Measurements from ENCODE around the gene CCNF. TPM values are rescaled to one million over a fixed set of nuclear protein-coding genes. Genes with fewer than 3 reads are reported as not detected.

CCNF gene
- total and polyA plus RNA-seq, 10 of the 15 experiments (the other 5 are each of a cell fraction or from before 2014, with no cell fraction given): 4.0 to 63.2 (median 27.5) TPM

GRCh38 chr16:2451851-2452320 is 22.6 kb downstream of the CCNF start:
- SMC1A ChIA-PET (ENCODE audit: uncharacterized antibody, unreplicated experiment): no interaction called here

More at GRCh38 chr16:2451851-2452320, 22.6 kb downstream of the CCNF start:
- Histone ChIP-seq H3K27me3 (replicated peaks in 1 of 2; ENCODE audit: control insufficient read depth in 2 of 2, insufficient read depth in 2 of 2, low read length in 1 of 2) (no peaks in the 10 kb centered on the region), H3K27ac (ENCODE audit: control insufficient read depth, insufficient read depth) (no peak overlapping the region), H3K4me2 (ENCODE audit: control insufficient read depth, insufficient read depth) (no peak overlapping the region), H3K9me3 (replicated peaks; ENCODE audit: control insufficient read depth, insufficient read depth, low read length) (no peaks in the 10 kb centered on the region), H4K20me1 (ENCODE audit: control insufficient read depth, insufficient read depth) (no peaks in the 10 kb centered on the region), H3K4me3 (no peak overlapping the region), H2AFZ (ENCODE audit: control insufficient read depth, low read depth, low read length) (no peak overlapping the region), H3K9ac (ENCODE audit: control insufficient read depth, insufficient read depth, low read length) (no peak overlapping the region), H3K4me1 (ENCODE audit: control insufficient read depth, insufficient read depth, low read length) (no peaks in the 10 kb centered on the region), H3K79me2 (ENCODE audit: control insufficient read depth, insufficient read depth, low read length) (no peaks in the 10 kb centered on the region), H3K36me3 (ENCODE audit: control insufficient read depth in 2 of 2, insufficient read depth in 2 of 2, low read length in 1 of 2) (peaks cover 25 to 62% of the 10 kb centered on the region in 2 experiments)
- no peak for TF ChIP-seq PAX8 (IDR thresholded peaks at IDR 0.05)
- no peak for TF ChIP-seq SREBF1 (IDR thresholded peaks at IDR 0.05; ENCODE audit: low read length)
- TF ChIP-seq MAX (IDR thresholded peaks at IDR 0.05; ENCODE audit: low read depth, low read length): no peak
- no peak for TF ChIP-seq CHD2 (IDR thresholded peaks at IDR 0.05; ENCODE audit: borderline replicate concordance, low read depth, low read length)
- no peak for TF ChIP-seq CBX3 (IDR thresholded peaks at IDR 0.05; ENCODE audit: borderline replicate concordance, low read depth)
- no peak for TF ChIP-seq STAT3 (IDR thresholded peaks at IDR 0.05; ENCODE audit: low read depth, low read length)
- TF ChIP-seq NRF1 (conservative IDR thresholded peaks at IDR 0.05; ENCODE audit: low read depth, low read length): no peak
- no peak for TF ChIP-seq POU2F2 (IDR thresholded peaks at IDR 0.05; ENCODE audit: borderline replicate concordance, low read depth, low read length)
- TF ChIP-seq, protein P1, sequence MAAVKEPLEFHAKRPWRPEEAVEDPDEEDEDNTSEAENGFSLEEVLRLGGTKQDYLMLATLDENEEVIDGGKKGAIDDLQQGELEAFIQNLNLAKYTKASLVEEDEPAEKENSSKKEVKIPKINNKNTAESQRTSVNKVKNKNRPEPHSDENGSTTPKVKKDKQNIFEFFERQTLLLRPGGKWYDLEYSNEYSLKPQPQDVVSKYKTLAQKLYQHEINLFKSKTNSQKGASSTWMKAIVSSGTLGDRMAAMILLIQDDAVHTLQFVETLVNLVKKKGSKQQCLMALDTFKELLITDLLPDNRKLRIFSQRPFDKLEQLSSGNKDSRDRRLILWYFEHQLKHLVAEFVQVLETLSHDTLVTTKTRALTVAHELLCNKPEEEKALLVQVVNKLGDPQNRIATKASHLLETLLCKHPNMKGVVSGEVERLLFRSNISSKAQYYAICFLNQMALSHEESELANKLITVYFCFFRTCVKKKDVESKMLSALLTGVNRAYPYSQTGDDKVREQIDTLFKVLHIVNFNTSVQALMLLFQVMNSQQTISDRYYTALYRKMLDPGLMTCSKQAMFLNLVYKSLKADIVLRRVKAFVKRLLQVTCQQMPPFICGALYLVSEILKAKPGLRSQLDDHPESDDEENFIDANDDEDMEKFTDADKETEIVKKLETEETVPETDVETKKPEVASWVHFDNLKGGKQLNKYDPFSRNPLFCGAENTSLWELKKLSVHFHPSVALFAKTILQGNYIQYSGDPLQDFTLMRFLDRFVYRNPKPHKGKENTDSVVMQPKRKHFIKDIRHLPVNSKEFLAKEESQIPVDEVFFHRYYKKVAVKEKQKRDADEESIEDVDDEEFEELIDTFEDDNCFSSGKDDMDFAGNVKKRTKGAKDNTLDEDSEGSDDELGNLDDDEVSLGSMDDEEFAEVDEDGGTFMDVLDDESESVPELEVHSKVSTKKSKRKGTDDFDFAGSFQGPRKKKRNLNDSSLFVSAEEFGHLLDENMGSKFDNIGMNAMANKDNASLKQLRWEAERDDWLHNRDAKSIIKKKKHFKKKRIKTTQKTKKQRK (IDR thresholded peaks at IDR 0.05; ENCODE audit: low read depth, low read length): no peak
- ChIA-PET RAD21 (ENCODE audit: unreplicated experiment) (no interaction called here), POLR2A (no interaction called here), CTCF (no interaction called here)
- in situ Hi-C loops (cut with MboI): no loop called here
- FAIRE-seq (no peak), DNase-seq (ENCODE audit: low read depth, low spot score) (no peak), ATAC-seq (no peak)
- no TSS peak for BruUV-seq (replicated peaks)
- intact Hi-C loops (cut with micrococcal nuclease; ENCODE audit: unreplicated experiment): no loop called here
- 92% methylated on average over 16 of the region's 18 CpGs for WGBS (ENCODE audit: insufficient coverage, insufficient replicate concordance, low lambda C conversion rate, missing lambda C conversion rate)
